Effector memory CD8-positive, alpha-beta T cell (primary cell): ENCODE data around the gene OVCA2.

Experiments
- ATAC-seq: fragments of 150-1000 bp; cut with Tn5 transposase; replicated peaks from 2 replicates; pipeline ENCODE4 v1.10.0; 2021; ENCODE audit warnings: mild to moderate bottlenecking, moderate library complexity
- DNase-seq, 3 experiments: peaks; one replicate each; pipeline ENCODE4 v3.0.0; 2021
- H3K27ac Mint-ChIP-seq, 2 donors: one replicate each; pipeline ENCODE4 v1.8.0; 2022; ENCODE audit warnings: mild to moderate bottlenecking in 2 of 2, mixed read lengths in 2 of 2, moderate library complexity in 2 of 2
- H3K27me3 Mint-ChIP-seq, 2 donors: one replicate each; pipeline ENCODE4 v1.8.0; 2022; ENCODE audit warnings: mixed read lengths in 2 of 2
- H3K36me3 Mint-ChIP-seq: one replicate; pipeline ENCODE4 v1.8.0; 2022; ENCODE audit warnings: mild to moderate bottlenecking, moderate library complexity, mixed read lengths; ENCODE audit not compliant: insufficient read depth
- H3K4me1 Mint-ChIP-seq, 2 donors: one replicate each; pipeline ENCODE4 v1.8.0; 2022; ENCODE audit warnings: low read depth in 2 of 2, mixed read lengths in 2 of 2
- H3K4me3 Mint-ChIP-seq, 2 donors: one replicate each; pipeline ENCODE4 v1.8.0; 2022; ENCODE audit warnings: mild to moderate bottlenecking in 2 of 2, mixed read lengths in 2 of 2, moderate library complexity in 2 of 2
- H3K9me3 Mint-ChIP-seq, 2 donors: one replicate each; pipeline ENCODE4 v1.8.0; 2022; ENCODE audit warnings: mixed read lengths in 2 of 2

Gene OVCA2

GRCh38 chr17:2020721-2021120 lies 21.1 kb upstream of the OVCA2 start:
- Mint-ChIP-seq H3K27me3 (peaks cover 39 to 41% of the 10 kb centered on the region in 2 donors), H3K27ac (no peak overlapping the region), H3K4me3 (no peak overlapping the region), H3K9me3 (no peaks in the 10 kb centered on the region), H3K4me1 (peaks cover under 1 to 9% of the 10 kb centered on the region in 2 donors), H3K36me3 (peaks cover 8% of the 10 kb centered on the region)
- DNase-seq: no peak
- no peak for ATAC-seq

- Mint-ChIP-seq H3K36me3 (peaks cover 11% of the 10 kb centered on the region), H3K27ac (no peak overlapping the region), H3K4me3 (peak overlapping the region in 1 of 2 donors; percentile 66), H3K4me1 (peaks cover 7 to 16% of the 10 kb centered on the region in 2 donors), H3K9me3 (no peaks in the 10 kb centered on the region), H3K27me3 (peaks cover 34 to 56% of the 10 kb centered on the region in 2 donors)
- DNase-seq: no peak
- peak; percentile 16 for ATAC-seq
Measured at GRCh38 chr17:2022647-2023240, 19.1 kb upstream of the OVCA2 start.

GRCh38 chr17:2023256-2023655 lies 18.6 kb upstream of the OVCA2 start:
- H3K27ac Mint-ChIP-seq: no peak overlapping the region
- no peak for ATAC-seq
- H3K4me3 Mint-ChIP-seq: peak overlapping the region; percentile 58 to 66
- no peak for DNase-seq
- H3K4me1 Mint-ChIP-seq: peaks cover 7 to 14% of the 10 kb centered on the region in 2 donors
- H3K9me3 Mint-ChIP-seq: no peaks in the 10 kb centered on the region
- H3K27me3 Mint-ChIP-seq: peaks cover 31 to 56% of the 10 kb centered on the region in 2 donors
- peaks cover 11% of the 10 kb centered on the region for H3K36me3 Mint-ChIP-seq

GRCh38 chr17:2023692-2024571 lies 17.9 kb upstream of the OVCA2 start:
- Mint-ChIP-seq H3K36me3 (peaks cover 11% of the 10 kb centered on the region), H3K27me3 (peaks cover 27 to 56% of the 10 kb centered on the region in 2 donors), H3K4me1 (peaks cover 9 to 15% of the 10 kb centered on the region in 2 donors), H3K9me3 (no peaks in the 10 kb centered on the region), H3K4me3 (peak overlapping the region; percentile 65 to 79), H3K27ac (peak overlapping the region in 1 of 2 donors; percentile 23)
- ATAC-seq: peak; percentile 52
- peak in 2 of 3 experiments; percentile 44 to 48 for DNase-seq

GRCh38 chr17:2024572-2025219 lies 17.1 kb upstream of the OVCA2 start:
- H3K9me3 Mint-ChIP-seq: no peaks in the 10 kb centered on the region
- H3K27ac Mint-ChIP-seq: peak overlapping the region in 1 of 2 donors; percentile 23
- DNase-seq (no peak), ATAC-seq (peak; percentile 4)
- H3K27me3 Mint-ChIP-seq: peaks cover 19 to 51% of the 10 kb centered on the region in 2 donors
- peak overlapping the region; percentile 79 to 81 for H3K4me3 Mint-ChIP-seq
- H3K36me3 Mint-ChIP-seq: peaks cover 13% of the 10 kb centered on the region
- peaks cover 9 to 18% of the 10 kb centered on the region in 2 donors for H3K4me1 Mint-ChIP-seq

- Mint-ChIP-seq H3K27ac (peak within 1 kb of the TSS in 1 of 2 donors; percentile 23), H3K4me3 (peak within 1 kb of the TSS; percentile 79 to 81), H3K36me3 (peaks cover 15% of the 10 kb centered on the region), H3K9me3 (no peaks in the 10 kb centered on the region), H3K4me1 (peaks cover 12 to 21% of the 10 kb centered on the region in 2 donors), H3K27me3 (peaks cover 14 to 46% of the 10 kb centered on the region in 2 donors)
- DNase-seq (peak; percentile 50 to 62 (median 56)), ATAC-seq (peak; percentile 43)
Measured at GRCh38 chr17:2025220-2025621, 16.6 kb upstream of the OVCA2 start, which contains the start of gene RTN4RL1. Gene RTN4RL1, minus strand, starts transcription at chr17:2025334. Its CDS starts 469 bp downstream, at chr17:2024865.

GRCh38 chr17:2025622-2026309 lies 16.1 kb upstream of the OVCA2 start:
- Mint-ChIP-seq H3K9me3 (no peaks in the 10 kb centered on the region), H3K27ac (no peak overlapping the region), H3K36me3 (peaks cover 15% of the 10 kb centered on the region), H3K4me3 (peak overlapping the region; percentile 79 to 81), H3K4me1 (peaks cover 17 to 27% of the 10 kb centered on the region in 2 donors), H3K27me3 (peaks cover 14 to 44% of the 10 kb centered on the region in 2 donors)
- ATAC-seq (no peak), DNase-seq (no peak)

GRCh38 chr17:2027528-2028233 lies 14.1 kb upstream of the OVCA2 start:
- peaks cover 15% of the 10 kb centered on the region for H3K36me3 Mint-ChIP-seq
- no peak overlapping the region for H3K4me3 Mint-ChIP-seq
- H3K4me1 Mint-ChIP-seq: peaks cover 21 to 29% of the 10 kb centered on the region in 2 donors
- ATAC-seq (no peak), DNase-seq (no peak)
- H3K27ac Mint-ChIP-seq: no peak overlapping the region
- peaks cover 14 to 39% of the 10 kb centered on the region in 2 donors for H3K27me3 Mint-ChIP-seq
- H3K9me3 Mint-ChIP-seq: no peaks in the 10 kb centered on the region

- Mint-ChIP-seq H3K27me3 (peaks cover 14 to 39% of the 10 kb centered on the region in 2 donors), H3K4me3 (peak overlapping the region in 1 of 2 donors; percentile 40)
Measured at GRCh38 chr17:2028234-2028614, 13.6 kb upstream of the OVCA2 start.

GRCh38 chr17:2028737-2029136 lies 13.1 kb upstream of the OVCA2 start:
- Mint-ChIP-seq H3K4me3 (peak overlapping the region; percentile 40 to 55), H3K36me3 (peaks cover 15% of the 10 kb centered on the region), H3K4me1 (peaks cover 21 to 26% of the 10 kb centered on the region in 2 donors), H3K9me3 (no peaks in the 10 kb centered on the region), H3K27ac (no peak overlapping the region), H3K27me3 (peaks cover 14 to 39% of the 10 kb centered on the region in 2 donors)
- DNase-seq (no peak), ATAC-seq (no peak)

More at GRCh38 chr17:2028234-2028614, 13.6 kb upstream of the OVCA2 start:
- Mint-ChIP-seq H3K36me3 (peaks cover 18% of the 10 kb centered on the region), H3K27ac (no peak overlapping the region), H3K4me1 (peaks cover 21 to 28% of the 10 kb centered on the region in 2 donors), H3K9me3 (no peaks in the 10 kb centered on the region)
- DNase-seq (no peak), ATAC-seq (no peak)

- Mint-ChIP-seq H3K4me1 (peaks cover 21 to 26% of the 10 kb centered on the region in 2 donors), H3K27me3 (peaks cover 14 to 39% of the 10 kb centered on the region in 2 donors), H3K27ac (peak within 1 kb of the TSS; percentile 85 to 90), H3K9me3 (no peaks in the 10 kb centered on the region), H3K36me3 (peaks cover 10% of the 10 kb centered on the region), H3K4me3 (peak within 1 kb of the TSS; percentile 90 to 93)
- ATAC-seq (peak; percentile 83), DNase-seq (peak; percentile 79 to 84 (median 80))
Measured at GRCh38 chr17:2029911-2030778, 11.7 kb upstream of the OVCA2 start, which contains the start of gene DPH1. Gene DPH1, plus strand, starts transcription at chr17:2030153. Its CDS starts 17 bp downstream, at chr17:2030170.
